GM19238 (cell line): Measurements from ENCODE around the gene ABCA8.

Source experiments
- DNase-seq: peaks from one replicate; pipeline ENCODE4 v3.0.0; 2011; ENCODE audit warnings: low spot score; ENCODE audit not compliant: insufficient read length

The ABCA8 gene

DNA sequence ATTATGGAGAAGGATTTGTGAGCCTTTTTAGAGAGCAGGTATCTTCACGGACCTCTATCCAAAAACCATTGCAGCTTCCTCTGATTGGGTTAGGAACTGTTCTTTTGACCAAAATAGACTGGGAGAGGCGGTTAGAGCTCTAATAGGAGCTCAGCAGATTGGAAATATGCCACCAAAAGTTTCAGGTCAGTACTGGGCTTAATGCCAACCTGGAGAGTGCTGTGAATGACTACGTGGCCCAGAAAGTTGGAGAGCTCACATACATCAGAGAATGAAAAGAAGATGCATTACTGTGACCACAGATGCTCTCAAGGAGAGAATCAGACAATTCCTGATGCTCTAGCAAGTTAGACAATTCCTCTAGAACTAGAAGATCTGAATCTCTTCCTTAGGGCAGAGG is 86.5 kb downstream of the ABCA8 start:
- DNase-seq = no peak

DNA sequence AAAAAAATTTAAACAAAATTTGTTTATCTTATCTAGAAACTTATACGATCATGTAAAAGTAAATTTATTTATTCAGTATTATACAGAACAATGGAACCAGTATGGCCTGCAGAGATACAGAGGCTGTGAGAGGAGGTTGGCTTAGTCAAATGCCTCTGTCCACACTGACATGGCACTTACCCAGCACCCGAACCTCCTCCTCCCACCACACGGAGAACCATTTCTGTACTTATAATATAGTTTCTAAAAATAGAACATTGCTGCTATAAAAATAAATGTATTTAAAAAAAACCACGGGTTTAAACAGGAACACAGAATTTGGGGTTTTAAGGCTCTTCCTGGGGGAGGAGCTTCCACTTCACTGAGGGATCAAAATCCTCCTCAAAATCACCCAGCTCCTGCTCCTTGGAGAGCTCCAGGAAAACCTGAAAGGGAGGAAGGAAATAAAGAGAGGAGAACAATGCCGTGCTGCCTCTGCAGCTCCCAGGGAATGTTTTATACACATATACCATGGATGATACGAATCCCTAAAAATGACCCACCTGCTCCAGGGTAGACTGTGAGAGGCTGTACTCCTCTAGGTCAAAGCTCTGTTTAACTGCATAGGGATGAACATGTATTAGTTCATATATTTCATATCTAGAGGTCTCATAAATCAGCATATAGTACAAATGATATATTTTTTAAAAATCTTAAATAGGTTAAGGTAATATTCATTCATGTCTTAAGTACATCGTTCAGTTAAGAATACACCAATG is 87.3 kb downstream of the ABCA8 start:
- no peak for DNase-seq

DNA sequence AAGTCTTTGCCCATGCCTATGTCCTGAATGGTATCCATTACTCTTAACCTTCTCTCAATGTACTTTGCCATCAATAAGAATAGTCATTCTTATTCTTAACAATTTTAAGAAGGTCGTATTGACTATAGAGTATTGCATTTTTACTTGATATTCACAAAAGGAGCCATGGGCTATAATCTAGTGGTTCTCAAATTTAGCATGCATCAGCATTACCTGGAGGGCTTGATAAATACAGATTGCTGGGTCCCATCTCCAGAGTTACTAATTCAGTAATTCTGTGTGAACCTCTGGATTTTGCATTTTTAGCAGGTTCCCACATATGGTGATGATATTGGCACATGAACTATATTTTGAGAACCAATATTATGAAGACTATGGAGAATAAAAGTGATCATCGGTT is 89.6 kb downstream of the ABCA8 start:
- no peak for DNase-seq

DNA sequence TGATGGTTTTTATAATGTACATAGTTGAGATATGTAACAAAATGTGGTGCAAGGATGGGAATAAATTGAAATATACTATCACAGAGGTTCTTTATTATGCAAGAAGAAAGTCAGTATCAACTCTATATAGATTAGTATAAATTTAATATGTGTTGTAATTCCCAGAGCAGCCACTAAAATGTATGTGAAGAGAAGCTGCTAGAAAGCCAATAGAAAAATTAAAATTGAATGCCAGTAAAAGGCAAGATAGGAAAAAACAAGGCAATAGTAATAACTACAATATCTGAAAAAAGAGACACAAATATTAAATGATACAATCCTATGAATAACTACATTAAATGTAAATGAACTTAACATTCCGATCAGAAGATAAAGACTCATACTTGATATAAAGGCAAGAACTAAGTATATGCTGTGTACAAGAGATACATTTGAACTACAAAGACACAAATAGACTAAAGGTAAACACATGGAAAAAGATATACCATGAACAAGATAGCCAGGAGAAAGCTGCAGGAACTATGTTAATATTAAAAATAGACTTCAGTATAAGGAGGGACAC is 92.0 kb downstream of the ABCA8 start:
- DNase-seq = no peak

DNA sequence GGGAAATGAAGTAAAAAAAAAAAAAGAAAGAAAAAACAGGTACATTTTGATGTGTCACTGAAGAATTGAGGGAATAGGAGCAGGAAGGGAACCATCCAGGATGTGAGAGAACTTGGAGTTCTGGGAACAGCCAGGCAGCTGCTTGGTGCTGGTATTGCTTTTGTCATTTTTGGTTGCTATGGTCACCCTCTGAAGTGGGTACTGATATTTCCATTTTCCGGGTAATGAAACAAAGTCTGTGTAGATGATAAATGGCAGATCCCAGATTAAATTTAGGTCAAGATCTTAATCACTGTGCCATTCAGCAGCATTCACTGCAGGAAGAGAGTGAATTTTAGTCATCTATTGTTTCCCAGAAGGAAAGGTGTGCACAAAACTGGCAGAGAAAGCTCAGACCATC is 93.6 kb downstream of the ABCA8 start:
- DNase-seq = no peak

DNA sequence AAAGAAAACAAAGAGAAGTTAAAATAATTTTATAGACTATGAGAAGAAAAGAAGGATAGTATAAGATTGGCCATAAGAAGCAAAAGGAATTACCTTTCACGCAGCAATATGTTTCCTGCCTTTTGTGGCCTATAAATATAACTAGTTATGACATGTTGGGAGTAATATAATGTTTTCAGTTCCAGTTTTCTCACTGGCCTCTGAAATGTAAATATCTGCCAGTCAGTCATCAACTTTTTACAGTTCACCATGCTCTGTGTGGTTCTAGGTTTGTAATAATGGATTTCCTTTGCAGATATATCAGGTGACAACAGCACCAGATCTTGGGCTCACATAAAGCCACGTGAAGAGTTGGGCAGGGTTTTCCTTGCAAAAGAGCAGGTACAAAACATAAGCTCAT is 94.3 kb downstream of the ABCA8 start:
- no peak for DNase-seq

DNA sequence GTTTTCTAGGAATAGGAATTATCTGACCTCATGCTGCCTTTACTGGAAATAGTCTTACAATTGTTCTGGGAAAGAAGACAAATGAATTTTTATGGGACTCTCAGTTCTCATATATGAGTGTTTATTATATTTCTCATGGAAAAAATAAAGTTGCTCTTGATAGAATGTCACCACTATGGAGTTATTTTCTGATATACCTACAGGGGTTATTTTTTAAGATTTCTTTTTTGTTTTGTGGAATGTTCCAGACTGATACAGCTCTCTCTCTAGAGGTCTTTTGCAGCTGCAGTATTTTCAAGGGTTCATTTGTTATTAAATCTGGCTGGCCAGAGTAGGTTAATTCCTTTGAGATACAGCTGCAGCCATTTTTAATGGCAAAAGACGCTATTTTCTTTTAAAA is 100.7 kb downstream of the ABCA8 start:
- DNase-seq = no peak

DNA sequence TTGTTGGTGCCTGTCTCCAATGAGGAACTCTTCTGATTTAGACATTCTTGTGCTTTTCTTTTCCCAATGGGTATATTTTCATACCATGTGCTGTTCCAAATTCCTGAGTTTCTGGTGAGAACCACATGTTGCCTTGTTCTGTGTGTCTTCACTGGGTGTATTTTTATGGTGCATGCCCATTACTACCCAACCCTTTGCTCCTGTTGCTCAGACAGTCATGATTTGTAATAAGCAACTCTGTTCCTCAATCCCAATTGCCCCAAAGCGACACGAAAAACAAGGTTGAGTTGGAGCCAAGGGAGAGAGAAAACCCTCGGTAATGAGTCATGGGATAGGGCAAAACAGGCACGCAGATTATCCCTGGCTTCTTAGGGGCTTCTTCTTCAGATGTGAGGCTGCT is 101.8 kb downstream of the ABCA8 start:
- no peak for DNase-seq

DNA sequence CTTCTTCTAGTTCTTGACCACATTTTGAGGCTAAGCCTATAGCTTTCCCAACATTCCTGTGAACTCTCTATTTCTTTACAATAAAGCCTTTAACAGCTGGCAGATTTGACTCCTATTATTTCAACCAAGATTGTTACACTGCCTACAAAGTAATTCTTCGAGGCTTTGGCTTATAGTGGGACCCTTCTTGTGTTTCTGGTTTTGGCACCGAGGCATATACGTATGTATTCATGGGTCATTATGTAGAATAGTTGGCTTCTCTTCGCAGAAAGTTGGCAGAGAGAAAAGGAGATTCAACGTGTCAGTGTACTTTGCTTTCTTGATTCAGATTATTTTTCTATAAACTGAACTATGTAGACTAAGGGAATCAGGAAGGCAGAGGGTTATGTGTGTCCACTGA is 102.2 kb downstream of the ABCA8 start:
- DNase-seq = no peak

DNA sequence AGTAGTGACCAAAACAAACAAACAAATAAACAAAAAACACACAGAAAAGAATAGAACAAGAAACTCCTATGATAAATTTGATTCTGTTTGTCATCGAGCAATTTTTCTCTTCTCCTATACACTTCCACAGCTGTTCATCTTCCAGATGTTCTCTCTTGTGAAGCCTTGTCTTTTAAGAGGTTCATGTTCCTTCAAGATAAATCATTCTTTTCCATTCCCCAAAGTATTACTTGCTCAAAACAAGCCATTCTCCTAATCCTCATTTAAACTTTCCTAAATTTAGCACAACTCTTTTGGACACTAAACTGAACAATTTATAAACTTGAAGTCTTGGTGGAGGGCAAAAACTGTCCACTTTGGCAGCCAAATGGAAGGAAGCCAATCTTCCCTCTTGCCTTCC is 103.3 kb downstream of the ABCA8 start:
- DNase-seq = no peak

DNA sequence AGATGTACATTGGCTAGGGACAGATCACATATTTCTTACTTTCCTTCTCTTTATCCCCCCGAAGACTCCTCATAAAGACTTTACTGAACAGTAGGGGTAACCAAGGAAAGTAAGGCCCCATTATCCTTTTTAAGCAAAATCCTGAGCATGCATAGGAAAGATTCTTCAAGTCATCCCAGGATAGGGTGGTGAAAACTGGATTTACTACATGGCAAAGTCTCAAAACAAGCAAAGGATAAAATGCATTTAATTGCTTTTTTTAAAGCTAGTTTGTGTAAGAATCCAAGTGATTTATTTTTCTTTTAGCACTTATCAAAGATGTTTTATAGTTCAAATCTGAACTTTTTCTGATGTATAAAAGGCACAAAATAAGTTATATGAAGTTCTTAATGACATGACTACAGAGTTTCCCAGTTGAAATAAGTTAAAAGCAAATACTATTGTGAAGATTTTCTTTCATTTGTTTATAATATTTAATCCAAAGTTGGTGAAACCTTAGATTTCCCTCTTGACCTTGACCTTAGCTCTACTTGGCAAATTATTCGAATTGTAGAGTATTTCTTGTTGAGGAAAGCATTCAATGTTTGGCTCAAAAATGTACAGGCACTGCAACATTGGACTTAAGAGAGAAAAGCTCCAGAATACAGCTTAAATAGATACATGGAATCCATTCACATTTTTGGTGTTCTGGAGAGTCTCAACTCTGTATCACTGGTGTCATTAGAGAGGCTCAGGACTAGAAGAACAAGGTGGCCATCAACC is 104.3 kb downstream of the ABCA8 start:
- no peak for DNase-seq

DNA sequence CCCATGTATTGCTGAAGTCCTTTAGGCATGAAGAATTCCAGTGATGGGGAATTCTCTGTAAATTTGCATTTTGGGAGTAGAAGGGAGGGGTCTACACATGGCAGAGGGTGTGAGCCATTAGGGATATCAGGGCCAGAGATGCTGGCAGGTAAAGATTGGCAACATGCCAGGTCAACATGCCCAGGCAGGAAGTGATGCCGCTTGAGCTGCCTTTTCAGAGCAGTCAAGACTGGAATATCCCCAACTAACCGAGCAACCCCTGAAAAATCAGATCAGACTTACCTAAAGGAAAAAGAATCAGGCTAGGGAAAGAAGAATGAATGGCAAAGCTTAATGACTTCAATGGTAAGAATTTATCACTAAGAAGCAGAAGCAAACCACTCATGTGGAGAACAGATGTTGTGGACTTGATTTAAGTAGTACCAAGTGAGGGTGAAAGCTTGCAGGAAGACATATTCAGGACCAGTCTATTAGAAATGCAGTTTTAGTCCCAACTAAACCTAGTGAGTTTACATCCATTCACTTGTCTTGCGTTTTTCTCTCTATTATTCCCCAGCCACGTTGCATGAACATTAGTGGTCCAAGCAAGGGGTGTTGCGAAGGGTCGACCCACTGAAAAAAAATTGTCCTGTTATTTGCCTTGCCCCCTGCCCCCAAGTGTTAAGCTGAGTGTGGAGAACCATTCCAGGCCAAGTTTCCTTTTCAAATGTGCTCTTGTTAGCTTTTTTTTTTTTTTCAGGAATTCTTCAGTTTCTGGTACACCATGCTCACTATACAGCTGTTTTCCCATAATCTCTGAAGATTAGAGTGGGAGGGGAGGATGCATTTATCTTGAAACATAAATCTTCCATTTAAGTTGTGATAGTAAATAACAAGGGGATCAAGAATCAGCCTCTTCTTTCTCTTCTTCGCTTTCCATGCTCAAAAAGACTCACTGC is 105.2 kb downstream of the ABCA8 start:
- DNase-seq = no peak

DNA sequence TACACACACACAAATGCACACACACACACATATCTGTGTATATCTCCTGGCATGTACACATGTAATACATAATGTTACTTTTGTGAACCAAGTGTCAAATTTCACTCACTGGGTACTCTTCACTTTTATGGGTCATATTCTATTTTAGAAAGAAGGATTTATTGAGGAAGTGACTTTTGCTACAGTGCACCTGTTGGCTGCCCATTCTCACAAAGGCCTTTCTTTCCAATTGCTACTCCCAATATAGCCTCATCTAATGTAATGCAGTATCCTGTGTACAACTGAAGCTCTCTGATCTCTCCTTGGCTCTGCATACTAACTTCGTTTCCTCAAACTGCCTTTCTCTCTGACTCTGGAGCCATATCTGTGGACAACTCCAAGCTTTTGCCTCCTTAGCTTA is 107.5 kb downstream of the ABCA8 start:
- DNase-seq = no peak

DNA sequence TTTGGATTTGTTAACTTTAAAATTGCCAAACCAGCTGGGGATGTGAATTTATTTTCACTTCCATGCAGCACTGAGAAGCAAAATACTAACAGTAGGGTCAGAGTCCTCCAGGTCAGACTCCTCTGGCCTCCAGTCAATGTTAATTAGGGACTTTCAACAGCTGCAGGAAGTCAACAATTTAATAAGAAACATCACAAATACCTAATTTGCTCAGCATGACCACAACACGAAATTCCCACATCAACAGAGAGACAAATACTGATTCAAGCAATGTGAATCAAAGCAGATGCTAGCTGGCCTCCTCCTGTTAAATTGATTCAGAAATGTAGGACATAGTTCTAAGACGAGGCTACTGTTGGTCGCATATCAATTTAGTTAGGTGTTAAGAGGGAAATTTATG is 111.7 kb downstream of the ABCA8 start:
- no peak for DNase-seq

DNA sequence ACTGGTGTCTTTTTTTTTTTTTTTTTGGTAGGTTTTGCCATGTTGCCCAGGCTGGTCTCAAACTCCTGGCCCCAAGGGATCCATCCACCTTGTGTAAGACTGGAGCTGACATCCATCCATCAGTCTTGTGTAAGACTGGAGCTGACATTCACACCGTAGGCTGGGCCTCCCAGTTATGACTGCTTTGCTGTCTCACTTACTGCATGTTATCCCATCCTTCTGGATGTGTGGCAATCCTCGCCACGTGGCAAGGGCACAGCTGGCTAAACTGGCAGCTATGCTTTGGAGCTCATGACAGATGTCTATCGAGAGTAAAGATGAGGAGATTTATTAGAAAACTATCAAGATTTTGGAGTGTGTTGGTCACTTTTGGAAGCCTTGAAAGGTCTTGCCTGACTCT is 115.1 kb downstream of the ABCA8 start:
- DNase-seq = no peak

DNA sequence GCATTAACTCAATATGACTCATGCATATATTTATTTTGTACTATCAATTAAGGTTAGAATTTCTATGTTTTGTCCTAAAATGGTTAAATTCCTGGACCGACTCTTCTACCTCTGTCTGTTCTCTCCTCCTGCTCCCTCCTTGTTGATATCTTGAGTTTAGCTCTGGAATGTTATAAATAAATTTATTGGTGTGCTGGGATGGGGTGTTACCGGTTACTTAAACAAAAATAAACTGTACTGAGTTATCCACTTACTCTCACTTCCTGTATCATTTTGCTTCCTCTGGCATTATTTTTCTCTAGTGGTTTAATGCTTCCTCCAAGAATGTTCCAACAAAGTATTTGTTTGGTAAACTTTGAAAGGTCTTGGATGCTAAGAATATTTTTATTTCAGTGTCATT is 120.1 kb downstream of the ABCA8 start:
- no peak for DNase-seq

DNA sequence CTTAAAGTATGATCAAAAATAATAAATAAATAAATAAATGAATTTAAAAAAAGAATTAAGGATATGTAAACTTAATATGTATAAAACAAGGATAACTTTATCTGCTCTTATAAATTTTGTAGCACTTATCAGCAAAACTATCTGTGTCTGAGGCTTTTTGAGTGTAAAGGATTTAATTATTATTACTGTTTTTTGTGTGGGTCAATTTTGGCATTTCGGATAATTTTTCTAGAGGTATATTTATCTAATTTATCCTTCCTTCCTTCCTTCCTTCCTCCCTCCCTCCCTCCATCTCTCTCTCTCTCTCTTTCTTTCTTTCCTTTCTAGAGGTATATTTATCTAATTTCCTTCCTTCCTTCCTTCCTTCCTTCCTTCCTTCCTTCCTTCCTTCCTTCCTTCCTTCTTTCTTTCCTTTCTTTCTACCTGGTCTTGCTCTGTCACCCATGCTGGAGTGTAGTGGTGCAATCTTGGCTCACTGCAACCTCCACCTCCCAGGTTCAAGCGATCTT is 120.8 kb downstream of the ABCA8 start:
- DNase-seq = no peak

DNA sequence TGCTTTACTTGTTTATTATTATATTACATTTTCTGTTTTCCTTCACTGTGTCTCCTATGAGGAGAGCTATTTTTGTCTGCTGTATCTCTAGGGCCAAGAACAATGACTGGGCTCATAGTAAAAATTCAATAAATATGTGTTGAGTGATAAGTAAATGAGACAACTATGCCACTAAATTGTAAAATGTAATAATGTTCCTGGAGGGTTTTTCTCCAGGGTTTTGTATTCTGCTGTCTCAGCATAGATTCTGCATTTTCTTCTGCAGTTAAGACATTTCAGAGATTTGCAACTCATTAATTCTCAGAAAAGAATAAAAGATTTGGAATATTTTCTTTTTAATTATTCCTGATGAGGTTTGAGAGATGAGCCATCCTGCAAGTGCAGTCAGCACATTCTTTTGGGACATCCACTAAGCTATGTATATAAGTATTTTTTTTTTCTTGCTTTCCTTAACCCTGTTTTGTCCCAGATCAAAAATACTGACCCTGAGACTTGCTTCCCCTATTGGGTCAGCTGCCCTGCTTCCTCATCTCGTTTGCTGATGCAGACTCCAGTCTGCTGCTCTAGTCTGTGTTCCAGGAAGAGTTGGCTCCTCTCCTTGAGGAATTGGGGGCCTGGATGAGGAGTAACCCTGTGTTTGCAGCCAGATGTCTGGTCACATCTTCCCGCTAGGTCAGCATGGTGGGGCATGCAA is 122.9 kb downstream of the ABCA8 start:
- no peak for DNase-seq

DNA sequence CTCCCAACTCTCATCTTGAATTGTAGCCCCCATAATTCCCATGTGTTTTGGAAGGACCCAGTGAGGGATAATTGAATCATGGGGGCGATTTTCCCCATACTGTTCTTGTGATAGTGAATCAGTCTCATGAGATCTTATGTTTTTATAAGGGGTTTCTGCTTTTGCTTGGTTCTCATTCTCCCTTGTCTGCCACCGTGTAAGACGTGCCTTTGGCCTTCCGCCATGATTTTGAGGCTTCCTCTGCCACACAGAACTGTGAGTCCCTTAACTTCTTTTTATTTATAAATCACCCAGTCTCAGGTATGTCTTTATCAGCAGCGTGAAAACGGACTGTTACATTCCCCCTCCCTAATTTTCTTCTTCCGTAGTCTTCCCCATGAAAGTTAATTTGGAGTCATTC is 124.0 kb downstream of the ABCA8 start:
- no peak for DNase-seq

DNA sequence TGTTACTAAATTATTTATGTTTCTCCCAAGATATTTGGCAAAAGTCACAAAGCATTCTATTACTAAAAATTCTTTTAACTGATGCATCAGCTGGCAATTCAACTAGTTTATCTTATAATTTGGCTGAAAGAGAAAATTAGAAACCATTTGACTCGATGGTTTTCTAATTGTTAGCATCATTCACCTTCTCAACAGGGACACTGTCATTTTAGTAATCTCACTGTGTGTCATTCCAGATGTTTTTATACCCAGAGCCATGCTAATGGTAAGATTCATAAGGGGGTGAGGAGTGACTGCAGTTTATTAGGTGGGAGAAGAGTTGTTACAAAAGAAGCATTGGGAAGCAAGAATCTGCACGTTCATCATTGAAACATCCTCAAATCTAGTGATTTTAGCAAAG is 124.9 kb downstream of the ABCA8 start:
- no peak for DNase-seq

DNA sequence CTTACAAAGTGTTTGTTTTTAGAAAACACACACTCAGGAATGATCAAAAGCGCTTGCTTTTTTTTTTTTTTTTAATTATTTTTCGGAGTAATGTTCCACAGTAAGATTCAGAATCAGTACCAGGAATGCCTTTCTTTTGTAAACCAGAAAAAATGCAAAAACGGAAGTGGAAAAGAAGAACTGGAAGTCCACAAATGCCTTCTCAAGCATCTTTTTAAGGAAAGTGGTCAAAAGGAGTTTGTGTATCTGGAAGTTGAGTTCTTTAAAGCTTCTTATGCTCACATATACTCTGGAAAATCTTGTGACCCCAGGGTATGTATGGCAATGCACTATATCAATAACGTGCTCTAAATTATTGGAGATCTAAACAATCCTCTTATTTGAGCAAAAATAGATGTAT is 126.0 kb downstream of the ABCA8 start:
- no peak for DNase-seq
